Measurements from ENCODE around the gene SH3GLB1. TPM values are rescaled to one million over a fixed set of nuclear protein-coding genes. Genes with fewer than 3 reads are reported as not detected.

Gene SH3GLB1
- total RNA-seq, 1 donor from 2014 or later = 138 TPM

DNA sequence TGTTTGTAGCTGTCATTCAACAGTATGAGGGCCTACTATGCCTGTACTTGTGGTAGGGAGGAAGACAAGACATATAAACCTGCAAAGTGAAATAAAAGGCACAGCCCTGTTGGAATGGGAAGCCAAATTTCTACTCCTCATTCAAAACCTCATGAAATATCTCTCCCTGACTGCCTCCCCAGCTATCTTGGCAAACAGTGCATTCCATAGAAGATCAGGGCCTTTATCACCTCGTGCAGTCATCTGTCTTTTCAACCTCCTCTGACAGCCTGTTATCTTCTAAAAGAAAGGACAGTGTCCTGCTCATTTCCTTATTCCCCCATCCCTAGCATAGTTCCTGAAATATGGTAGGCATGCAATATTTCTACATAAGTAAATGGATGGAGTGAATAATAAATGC is 71.0 kb downstream of the SH3GLB1 start:
- no peak overlapping the region for H3K4me3 ChIP-seq (ENCODE audit: insufficient read depth, low read depth, low read length)
- TF ChIP-seq, protein P1, sequence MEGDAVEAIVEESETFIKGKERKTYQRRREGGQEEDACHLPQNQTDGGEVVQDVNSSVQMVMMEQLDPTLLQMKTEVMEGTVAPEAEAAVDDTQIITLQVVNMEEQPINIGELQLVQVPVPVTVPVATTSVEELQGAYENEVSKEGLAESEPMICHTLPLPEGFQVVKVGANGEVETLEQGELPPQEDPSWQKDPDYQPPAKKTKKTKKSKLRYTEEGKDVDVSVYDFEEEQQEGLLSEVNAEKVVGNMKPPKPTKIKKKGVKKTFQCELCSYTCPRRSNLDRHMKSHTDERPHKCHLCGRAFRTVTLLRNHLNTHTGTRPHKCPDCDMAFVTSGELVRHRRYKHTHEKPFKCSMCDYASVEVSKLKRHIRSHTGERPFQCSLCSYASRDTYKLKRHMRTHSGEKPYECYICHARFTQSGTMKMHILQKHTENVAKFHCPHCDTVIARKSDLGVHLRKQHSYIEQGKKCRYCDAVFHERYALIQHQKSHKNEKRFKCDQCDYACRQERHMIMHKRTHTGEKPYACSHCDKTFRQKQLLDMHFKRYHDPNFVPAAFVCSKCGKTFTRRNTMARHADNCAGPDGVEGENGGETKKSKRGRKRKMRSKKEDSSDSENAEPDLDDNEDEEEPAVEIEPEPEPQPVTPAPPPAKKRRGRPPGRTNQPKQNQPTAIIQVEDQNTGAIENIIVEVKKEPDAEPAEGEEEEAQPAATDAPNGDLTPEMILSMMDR (IDR thresholded peaks at IDR 0.05; ENCODE audit: insufficient read depth, low read depth, low read length) = no peak
- TF ChIP-seq EZH2 (IDR thresholded peaks at IDR 0.05; ENCODE audit: insufficient read depth, low read length) = no peak
- H3K4me1 Mint-ChIP-seq (ENCODE audit: low read depth, unreplicated experiment) = peaks cover 46% of the 10 kb centered on the region
- no peaks in the 10 kb centered on the region for H3K9me3 ChIP-seq (ENCODE audit: insufficient read depth, low read depth, low read length)
- no peaks in the 10 kb centered on the region for H3K27me3 Mint-ChIP-seq (ENCODE audit: low read depth, unreplicated experiment)
- H3K27ac Mint-ChIP-seq (ENCODE audit: unreplicated experiment) = peak overlapping the region; percentile 97
- DNase-seq (ENCODE audit: low read depth) (no peak), FAIRE-seq (no peak)
- H4K20me1 ChIP-seq (ENCODE audit: insufficient read depth, low read length) = no peaks in the 10 kb centered on the region
- H3K9me3 Mint-ChIP-seq (ENCODE audit: unreplicated experiment) = peaks cover 2% of the 10 kb centered on the region
- peak overlapping the region; percentile 81 for H3K4me2 ChIP-seq (ENCODE audit: low read length)
- H3K36me3 ChIP-seq (ENCODE audit: insufficient read depth, low read length) = no peaks in the 10 kb centered on the region
- peak overlapping the region; percentile 42 for H3K4me3 Mint-ChIP-seq (ENCODE audit: unreplicated experiment)
- H3K79me2 ChIP-seq (ENCODE audit: insufficient read depth, low read length) = no peaks in the 10 kb centered on the region
- H3K27me3 ChIP-seq (ENCODE audit: insufficient read depth, low read length) = no peaks in the 10 kb centered on the region
- H3K4me1 ChIP-seq (ENCODE audit: insufficient read depth, low read length) = peaks cover 39% of the 10 kb centered on the region
- H3K9ac ChIP-seq (ENCODE audit: low read length) = no peak overlapping the region
- no peaks in the 10 kb centered on the region for H3K36me3 Mint-ChIP-seq (ENCODE audit: low read depth, unreplicated experiment)
- no peak overlapping the region for H3K27ac ChIP-seq (ENCODE audit: low read depth, low read length)
- H2AFZ ChIP-seq (ENCODE audit: low read depth, low read length) = no peak overlapping the region

DNA sequence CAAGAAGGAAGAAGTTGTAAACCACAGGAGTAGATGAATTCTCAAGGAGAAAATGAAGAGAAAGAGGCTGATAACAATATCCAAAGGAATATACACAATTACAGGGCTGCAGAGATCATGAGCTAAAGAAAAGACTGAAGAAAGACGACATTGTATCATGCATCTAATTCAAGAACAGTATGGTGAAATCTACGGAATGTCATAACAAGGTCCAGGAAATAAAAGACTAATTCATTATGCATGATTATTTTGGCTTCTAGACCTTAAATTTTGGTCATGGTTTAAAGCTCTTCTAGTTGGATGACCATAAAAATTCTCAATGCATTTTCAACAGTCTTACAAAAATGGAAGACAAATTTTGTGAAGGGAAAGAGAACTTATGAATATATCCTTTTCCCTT is 71.7 kb downstream of the SH3GLB1 start:
- no peaks in the 10 kb centered on the region for H4K20me1 ChIP-seq (ENCODE audit: insufficient read depth, low read length)
- no peak overlapping the region for H3K9ac ChIP-seq (ENCODE audit: low read length)
- FAIRE-seq (no peak), DNase-seq (ENCODE audit: low read depth) (no peak)
- H3K27me3 ChIP-seq (ENCODE audit: insufficient read depth, low read length) = no peaks in the 10 kb centered on the region
- no peaks in the 10 kb centered on the region for H3K36me3 Mint-ChIP-seq (ENCODE audit: low read depth, unreplicated experiment)
- peaks cover 50% of the 10 kb centered on the region for H3K4me1 Mint-ChIP-seq (ENCODE audit: low read depth, unreplicated experiment)
- H3K4me2 ChIP-seq (ENCODE audit: low read length) = no peak overlapping the region
- H3K4me3 Mint-ChIP-seq (ENCODE audit: unreplicated experiment) = no peak overlapping the region
- peaks cover 39% of the 10 kb centered on the region for H3K4me1 ChIP-seq (ENCODE audit: insufficient read depth, low read length)
- H2AFZ ChIP-seq (ENCODE audit: low read depth, low read length) = no peak overlapping the region
- H3K9me3 ChIP-seq (ENCODE audit: insufficient read depth, low read depth, low read length) = no peaks in the 10 kb centered on the region
- TF ChIP-seq, protein P1 (IDR thresholded peaks at IDR 0.05; ENCODE audit: insufficient read depth, low read depth, low read length) = no peak
- TF ChIP-seq EZH2 (IDR thresholded peaks at IDR 0.05; ENCODE audit: insufficient read depth, low read length) = no peak
- no peaks in the 10 kb centered on the region for H3K79me2 ChIP-seq (ENCODE audit: insufficient read depth, low read length)
- no peak overlapping the region for H3K4me3 ChIP-seq (ENCODE audit: insufficient read depth, low read depth, low read length)
- H3K9me3 Mint-ChIP-seq (ENCODE audit: unreplicated experiment) = peaks cover 2% of the 10 kb centered on the region
- H3K27ac Mint-ChIP-seq (ENCODE audit: unreplicated experiment) = peak overlapping the region; percentile 71
- H3K27ac ChIP-seq (ENCODE audit: low read depth, low read length) = no peak overlapping the region
- no peaks in the 10 kb centered on the region for H3K27me3 Mint-ChIP-seq (ENCODE audit: low read depth, unreplicated experiment)
- no peaks in the 10 kb centered on the region for H3K36me3 ChIP-seq (ENCODE audit: insufficient read depth, low read length)

DNA sequence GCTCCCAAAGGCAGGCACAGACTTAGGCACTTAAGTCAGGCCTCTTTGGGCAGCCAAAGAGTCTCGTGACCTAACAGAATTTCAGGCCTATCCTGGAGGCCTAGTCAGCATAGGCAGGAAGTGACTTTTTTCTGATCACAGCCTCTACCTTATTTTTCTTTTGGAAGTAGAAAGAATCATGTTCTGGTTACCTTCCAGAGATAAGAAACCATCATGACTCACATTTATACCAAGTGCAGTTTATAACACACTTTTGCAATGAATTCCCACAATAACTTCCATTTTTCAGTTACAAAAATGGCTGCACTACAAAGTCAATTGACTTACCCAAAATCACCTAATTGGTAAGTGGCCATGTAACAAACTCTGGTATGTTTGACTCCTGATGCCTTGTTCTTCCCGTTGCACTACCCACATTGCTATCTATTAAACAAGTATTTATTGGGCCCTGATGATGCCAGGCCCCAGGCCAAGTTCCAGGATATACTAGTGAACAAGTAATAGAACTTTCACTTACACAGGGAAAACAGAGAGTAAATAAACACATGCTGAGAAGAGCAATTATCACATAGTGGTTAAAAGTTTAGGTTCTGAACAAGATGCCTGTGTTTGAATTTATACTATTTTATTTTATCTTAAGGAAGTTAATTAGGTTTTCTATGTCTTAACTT is 74.3 kb downstream of the SH3GLB1 start:
- Mint-ChIP-seq H3K27ac (ENCODE audit: unreplicated experiment) (no peak overlapping the region), H3K4me3 (ENCODE audit: unreplicated experiment) (no peak overlapping the region), H3K36me3 (ENCODE audit: low read depth, unreplicated experiment) (no peaks in the 10 kb centered on the region), H3K27me3 (ENCODE audit: low read depth, unreplicated experiment) (no peaks in the 10 kb centered on the region), H3K4me1 (ENCODE audit: low read depth, unreplicated experiment) (peaks cover 40% of the 10 kb centered on the region), H3K9me3 (ENCODE audit: unreplicated experiment) (no peaks in the 10 kb centered on the region)
- DNase-seq (ENCODE audit: low read depth) (peak; percentile 82), FAIRE-seq (no peak)
- Histone ChIP-seq H3K4me1 (ENCODE audit: insufficient read depth, low read length) (peaks cover 32% of the 10 kb centered on the region), H3K36me3 (ENCODE audit: insufficient read depth, low read length) (no peaks in the 10 kb centered on the region), H3K9ac (ENCODE audit: low read length) (no peak overlapping the region), H2AFZ (ENCODE audit: low read depth, low read length) (no peak overlapping the region), H4K20me1 (ENCODE audit: insufficient read depth, low read length) (no peaks in the 10 kb centered on the region), H3K4me3 (ENCODE audit: insufficient read depth, low read depth, low read length) (no peak overlapping the region), H3K9me3 (ENCODE audit: insufficient read depth, low read depth, low read length) (no peaks in the 10 kb centered on the region), H3K4me2 (ENCODE audit: low read length) (peak overlapping the region; percentile 21), H3K79me2 (ENCODE audit: insufficient read depth, low read length) (no peaks in the 10 kb centered on the region), H3K27me3 (ENCODE audit: insufficient read depth, low read length) (no peaks in the 10 kb centered on the region), H3K27ac (ENCODE audit: low read depth, low read length) (peak overlapping the region; percentile 70)
- TF ChIP-seq, protein P1 (IDR thresholded peaks at IDR 0.05; ENCODE audit: insufficient read depth, low read depth, low read length) = no peak
- no peak for TF ChIP-seq EZH2 (IDR thresholded peaks at IDR 0.05; ENCODE audit: insufficient read depth, low read length)
